COLO829 (cell line): ENCODE data around the gene NAALADL2.
A peak's percentile ranks its signal among the peaks of the same experiment; 100 is the strongest.
"Not testable (repeated sequence)": the region's sequence is repeated elsewhere in the genome, so short reads cannot be mapped to it uniquely, and the experiment has no call there.

Experiments used
- DNase-seq: peaks from one replicate; pipeline ENCODE4 v3.0.0; 2012; ENCODE audit warnings: low spot score

Gene NAALADL2

DNA sequence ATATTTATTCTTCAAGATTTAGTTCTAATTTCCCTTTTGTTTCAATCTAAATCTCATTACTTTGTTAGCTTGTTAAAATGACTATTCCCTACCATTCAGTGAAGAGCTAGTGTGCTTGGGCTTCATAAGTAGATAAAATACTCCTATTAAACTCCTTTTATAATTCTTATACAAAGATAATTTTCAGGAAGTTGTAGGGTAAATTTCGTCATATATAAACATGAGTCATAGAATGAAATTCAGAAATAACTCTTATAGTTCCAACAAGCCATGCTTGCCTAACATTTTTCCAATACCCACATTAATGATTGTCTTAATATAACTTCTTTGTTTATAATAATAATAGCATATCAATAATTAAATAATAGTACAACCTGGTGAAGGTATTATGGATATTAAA, 407.3 kb downstream of the NAALADL2 start:
- no peak for DNase-seq

- no peak for DNase-seq
Measured at GRCh38 chr3:175267121-175267531, 408.0 kb downstream of the NAALADL2 start.

DNA sequence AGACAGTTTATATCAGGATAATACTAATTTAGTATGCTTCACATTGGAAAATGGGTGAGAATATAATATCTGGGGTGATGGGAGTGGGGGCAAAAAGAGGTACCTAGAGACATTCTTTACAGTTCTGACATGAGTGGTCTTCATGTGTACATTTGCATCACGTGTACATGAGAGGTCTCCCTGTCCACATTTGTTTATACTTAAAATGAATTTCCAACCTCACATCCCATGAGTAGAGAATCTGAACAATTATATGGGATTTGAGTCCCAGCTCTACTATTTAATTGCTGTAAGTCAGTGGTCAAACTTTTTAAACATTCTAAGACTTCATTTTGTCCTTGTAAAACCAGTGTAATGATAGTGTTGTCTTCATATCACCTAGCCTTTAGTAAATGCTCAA, 408.4 kb downstream of the NAALADL2 start:
- no peak for DNase-seq

DNA sequence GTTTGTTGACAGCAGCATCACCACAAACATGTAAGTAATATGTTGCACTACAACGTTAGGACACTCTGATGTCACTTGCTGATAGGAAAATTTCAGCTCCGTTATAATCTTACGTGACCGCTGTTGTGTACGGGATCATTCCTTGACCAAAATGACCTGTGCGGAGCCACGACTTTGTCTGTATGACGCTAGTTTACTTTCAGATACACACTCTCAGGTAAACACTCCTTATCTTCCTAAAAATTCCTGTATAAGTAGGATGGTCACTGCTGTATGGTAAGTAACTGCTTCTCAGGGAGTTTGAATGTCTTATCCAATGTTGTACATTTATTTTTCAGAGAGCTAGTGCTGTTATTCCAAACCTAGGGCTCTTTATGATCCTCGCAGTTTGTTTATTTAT, 410.3 kb downstream of the NAALADL2 start:
- DNase-seq: no peak

DNA sequence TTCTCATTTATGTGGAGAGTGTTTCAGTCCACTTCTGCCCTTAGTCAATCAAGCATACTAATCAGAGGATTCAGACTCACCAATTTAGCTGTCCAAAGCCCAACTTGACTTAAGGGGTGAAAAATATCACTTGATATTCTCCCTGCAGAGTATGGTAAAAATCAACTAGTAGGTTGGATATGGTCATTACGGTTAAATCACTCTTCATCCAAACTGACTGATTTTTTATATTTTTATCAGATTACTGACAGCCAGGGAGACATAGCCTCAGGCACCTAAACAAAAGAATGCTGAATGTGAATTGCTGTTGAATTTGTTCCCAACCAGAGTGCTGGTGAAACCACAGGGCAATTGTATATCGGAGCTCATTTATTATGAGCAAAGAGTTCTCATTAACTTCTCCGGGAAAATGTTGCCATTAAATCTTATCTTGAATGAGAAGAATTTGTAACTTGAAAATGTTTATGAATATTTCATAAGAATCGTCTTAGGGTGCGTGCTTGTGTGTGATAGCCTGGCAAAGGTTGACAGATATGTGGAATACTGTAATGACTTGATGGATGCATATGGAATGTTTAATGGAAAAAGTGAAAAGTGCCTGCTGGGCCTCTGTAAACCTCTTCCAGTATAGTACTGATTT, 411.2 kb downstream of the NAALADL2 start:
- peak; percentile 57 for DNase-seq

GRCh38 chr3:175270866-175271265, 411.7 kb downstream of the NAALADL2 start:
- DNase-seq: no peak

DNA sequence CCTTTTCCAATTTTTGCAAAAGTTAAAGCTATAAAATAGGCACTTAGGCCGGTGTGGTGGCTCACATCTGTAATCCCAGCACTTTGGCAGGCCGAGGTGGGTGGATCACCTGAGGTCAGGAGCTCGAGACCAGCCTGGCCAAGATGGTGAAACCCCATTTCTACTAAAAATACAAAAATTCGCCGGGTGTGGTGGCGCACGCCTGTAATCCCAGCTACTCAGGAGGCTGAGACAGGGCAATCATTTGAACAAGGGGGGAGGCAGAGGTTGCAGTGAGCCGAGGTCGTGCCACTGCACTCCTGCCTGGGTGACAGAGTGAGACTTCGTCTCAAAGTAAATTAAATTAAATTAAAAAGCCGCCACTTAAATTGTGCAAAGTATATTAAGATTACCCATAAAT, 412.3 kb downstream of the NAALADL2 start:
- not testable (repeated sequence) for DNase-seq

DNA sequence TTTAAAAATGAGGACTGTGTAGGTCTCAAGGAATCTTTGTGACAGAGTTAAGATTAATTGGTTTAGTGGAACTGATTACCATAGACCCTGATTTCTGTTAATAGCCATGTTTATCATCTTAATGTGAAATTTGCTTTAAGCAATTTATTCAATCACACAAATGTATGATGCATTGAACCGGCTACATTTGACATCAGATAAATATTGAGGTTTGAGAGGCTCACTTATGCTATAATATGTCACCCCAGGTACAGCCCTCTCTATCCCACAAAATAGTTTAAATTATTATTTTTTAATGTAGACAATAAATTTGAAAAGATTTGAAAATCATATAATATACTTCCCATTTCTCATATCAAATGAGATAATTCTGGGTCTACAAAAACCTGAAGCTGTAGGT, 413.3 kb downstream of the NAALADL2 start:
- DNase-seq: no peak

- DNase-seq: no peak
Measured at GRCh38 chr3:175273573-175273972, 414.4 kb downstream of the NAALADL2 start.

GRCh38 chr3:175274056-175274455, 414.9 kb downstream of the NAALADL2 start:
- no peak for DNase-seq

DNA sequence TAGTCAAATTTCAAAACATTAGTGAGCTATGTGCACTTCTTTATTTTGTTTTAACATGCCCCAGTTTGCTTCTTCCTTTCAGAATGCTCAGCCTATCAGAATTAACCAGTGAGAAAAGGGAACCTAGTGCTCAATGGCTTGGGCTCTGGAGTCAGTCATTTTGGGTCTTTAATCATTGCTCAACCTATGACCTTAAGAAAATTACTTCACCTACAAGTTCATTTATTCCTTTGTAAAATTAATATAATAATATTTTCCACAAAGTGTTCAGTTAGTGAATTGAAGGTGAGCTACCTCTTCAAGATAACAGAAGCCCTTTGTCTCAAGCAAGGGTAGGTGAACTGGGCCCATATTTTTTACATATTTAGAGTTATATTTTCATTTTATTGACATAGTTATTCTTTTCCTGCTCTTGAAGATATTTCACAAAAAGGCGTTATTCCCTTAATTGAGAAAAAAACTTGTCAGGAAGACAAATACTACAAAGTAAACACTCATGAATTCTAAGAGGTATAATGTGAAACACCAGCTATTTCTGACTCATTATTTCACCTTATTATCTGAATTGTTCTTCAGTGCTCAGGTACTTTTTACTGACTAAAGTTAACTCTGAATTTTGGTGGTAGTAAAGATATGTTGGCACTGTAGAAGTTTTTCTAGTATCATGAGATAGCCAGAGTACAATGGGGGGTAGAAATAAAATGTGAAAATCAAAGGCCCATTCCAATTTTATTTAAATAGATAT, 415.5 kb downstream of the NAALADL2 start:
- DNase-seq: no peak

- DNase-seq: no peak
Measured at GRCh38 chr3:175278680-175279079, 419.5 kb downstream of the NAALADL2 start.

- DNase-seq: no peak
Measured at GRCh38 chr3:175279457-175279856, 420.3 kb downstream of the NAALADL2 start.

GRCh38 chr3:175279911-175280310, 420.8 kb downstream of the NAALADL2 start:
- DNase-seq: no peak

GRCh38 chr3:175287361-175287963, 428.3 kb downstream of the NAALADL2 start:
- DNase-seq: no peak

- DNase-seq: no peak
Measured at GRCh38 chr3:175288621-175289020, 429.5 kb downstream of the NAALADL2 start.

GRCh38 chr3:175294793-175295192, 435.7 kb downstream of the NAALADL2 start:
- DNase-seq: no peak

DNA sequence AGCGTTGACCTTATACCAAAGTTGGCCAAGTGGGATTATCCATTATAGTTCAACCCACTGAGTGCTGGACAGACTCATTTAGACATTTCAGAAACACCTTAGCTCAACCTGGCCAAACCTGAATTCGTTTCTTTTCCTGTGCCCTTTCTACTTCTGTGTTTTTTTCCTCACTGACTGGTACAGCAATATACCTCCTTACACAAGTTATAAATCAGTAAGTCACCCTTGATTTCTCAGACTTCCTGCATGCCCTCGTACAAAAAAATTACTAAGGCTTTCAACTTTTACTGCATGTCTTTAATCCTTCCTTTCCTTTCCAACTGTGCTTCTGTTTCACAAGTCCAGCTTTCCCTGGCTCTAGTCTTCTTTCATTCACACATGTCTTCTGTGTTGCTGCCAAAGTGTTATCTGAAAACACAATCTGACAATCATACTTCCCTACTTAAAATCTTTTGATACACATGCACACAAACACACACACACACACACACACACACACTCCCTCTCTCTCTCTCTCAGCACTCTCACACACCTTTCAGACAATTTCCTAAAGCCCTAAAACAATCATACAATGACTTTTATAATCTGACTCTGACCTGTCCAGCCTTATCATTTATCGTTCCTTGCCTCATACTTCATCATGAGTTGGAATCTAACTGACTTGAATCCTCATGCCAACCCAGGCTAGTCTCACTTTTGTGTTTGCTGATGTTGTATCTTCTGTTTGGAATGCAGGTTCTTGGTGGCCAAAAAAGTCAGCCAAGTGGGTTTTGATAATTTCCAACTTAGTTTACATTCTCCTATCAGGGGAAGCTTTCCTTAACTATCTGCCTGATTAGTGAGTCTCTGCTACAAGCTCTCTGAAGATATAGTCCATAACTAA, 436.4 kb downstream of the NAALADL2 start:
- DNase-seq: no peak

- DNase-seq: no peak
Measured at GRCh38 chr3:175297216-175297615, 438.1 kb downstream of the NAALADL2 start.

DNA sequence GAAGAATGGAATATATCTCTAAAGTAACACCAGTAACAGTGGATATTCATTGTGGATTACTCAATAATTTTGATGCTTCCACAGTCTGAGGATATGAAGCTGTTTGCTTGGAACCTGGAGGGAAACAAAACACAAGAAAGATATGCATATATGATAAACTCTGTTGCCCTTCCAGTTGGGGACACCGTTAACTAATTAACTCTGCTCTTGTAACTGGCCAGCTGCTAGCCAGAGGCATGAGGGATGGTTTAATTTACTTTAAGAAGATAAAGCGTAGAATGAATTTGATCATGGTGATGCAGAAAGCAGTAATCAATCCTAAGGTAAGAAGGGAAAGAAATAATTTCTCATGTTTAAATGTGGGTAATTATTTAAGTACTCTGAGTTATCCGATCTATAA, 442.6 kb downstream of the NAALADL2 start:
- no peak for DNase-seq

GRCh38 chr3:175304404-175304803, 445.3 kb downstream of the NAALADL2 start:
- no peak for DNase-seq

GRCh38 chr3:175307642-175308041, 448.5 kb downstream of the NAALADL2 start:
- DNase-seq: no peak
